ENCODE results near the gene ATP6V0D1. TPM values are rescaled to one million over a fixed set of nuclear protein-coding genes. Genes with fewer than 3 reads are reported as not detected.

Gene ATP6V0D1
- polyA plus RNA-seq, 1 of the 3 experiments (the other 2 are of a cell fraction), result 135 TPM

DNA sequence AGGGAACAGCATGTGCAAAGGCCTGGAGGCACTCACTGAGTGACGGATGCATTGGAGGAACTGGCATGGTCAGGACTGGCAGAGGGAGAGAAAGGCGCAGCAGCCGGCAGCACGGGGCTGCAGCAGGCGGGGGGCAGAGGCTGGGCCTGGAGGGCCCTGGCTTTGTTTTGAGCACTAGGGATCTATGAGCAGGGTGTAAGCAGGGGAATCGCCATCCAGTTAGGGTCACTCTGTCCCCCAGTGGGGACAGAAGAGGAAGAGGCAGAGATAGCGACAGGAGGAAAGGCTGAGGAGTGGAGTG, 35.9 kb downstream of the ATP6V0D1 start:
- peaks cover 4% of the 10 kb centered on the region; the same call in 1 of the 2 replicates for H3K79me2 ChIP-seq (ENCODE audit: insufficient read depth)
- no peaks in the 10 kb centered on the region for H3F3A ChIP-seq (replicated peaks; ENCODE audit: insufficient read depth)
- H3K36me3 ChIP-seq (replicated peaks in 1 of 2; ENCODE audit: control insufficient read depth in 1 of 2, insufficient read depth in 2 of 2, low read length in 1 of 2), result peaks cover 0 to 29% of the 10 kb centered on the region in 2 experiments
- H4K20me1 ChIP-seq (ENCODE audit: insufficient read depth), result peaks cover 25% of the 10 kb centered on the region; the same call in 1 of the 2 replicates
- no peaks in the 10 kb centered on the region for H3K27me3 ChIP-seq (ENCODE audit: insufficient read depth)
- TF ChIP-seq, protein P1, sequence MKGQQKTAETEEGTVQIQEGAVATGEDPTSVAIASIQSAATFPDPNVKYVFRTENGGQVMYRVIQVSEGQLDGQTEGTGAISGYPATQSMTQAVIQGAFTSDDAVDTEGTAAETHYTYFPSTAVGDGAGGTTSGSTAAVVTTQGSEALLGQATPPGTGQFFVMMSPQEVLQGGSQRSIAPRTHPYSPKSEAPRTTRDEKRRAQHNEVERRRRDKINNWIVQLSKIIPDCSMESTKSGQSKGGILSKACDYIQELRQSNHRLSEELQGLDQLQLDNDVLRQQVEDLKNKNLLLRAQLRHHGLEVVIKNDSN (IDR thresholded peaks at IDR 0.05; ENCODE audit: borderline replicate concordance, low read depth), result no peak
- TF ChIP-seq, protein P2, sequence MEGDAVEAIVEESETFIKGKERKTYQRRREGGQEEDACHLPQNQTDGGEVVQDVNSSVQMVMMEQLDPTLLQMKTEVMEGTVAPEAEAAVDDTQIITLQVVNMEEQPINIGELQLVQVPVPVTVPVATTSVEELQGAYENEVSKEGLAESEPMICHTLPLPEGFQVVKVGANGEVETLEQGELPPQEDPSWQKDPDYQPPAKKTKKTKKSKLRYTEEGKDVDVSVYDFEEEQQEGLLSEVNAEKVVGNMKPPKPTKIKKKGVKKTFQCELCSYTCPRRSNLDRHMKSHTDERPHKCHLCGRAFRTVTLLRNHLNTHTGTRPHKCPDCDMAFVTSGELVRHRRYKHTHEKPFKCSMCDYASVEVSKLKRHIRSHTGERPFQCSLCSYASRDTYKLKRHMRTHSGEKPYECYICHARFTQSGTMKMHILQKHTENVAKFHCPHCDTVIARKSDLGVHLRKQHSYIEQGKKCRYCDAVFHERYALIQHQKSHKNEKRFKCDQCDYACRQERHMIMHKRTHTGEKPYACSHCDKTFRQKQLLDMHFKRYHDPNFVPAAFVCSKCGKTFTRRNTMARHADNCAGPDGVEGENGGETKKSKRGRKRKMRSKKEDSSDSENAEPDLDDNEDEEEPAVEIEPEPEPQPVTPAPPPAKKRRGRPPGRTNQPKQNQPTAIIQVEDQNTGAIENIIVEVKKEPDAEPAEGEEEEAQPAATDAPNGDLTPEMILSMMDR (IDR thresholded peaks at IDR 0.05), result no peak
- TF ChIP-seq YY1 (IDR thresholded peaks at IDR 0.05; ENCODE audit: low read depth) (no peak), EZH2phosphoT487 (IDR thresholded peaks at IDR 0.05; ENCODE audit: borderline replicate concordance, low read depth) (no peak), MXI1 (IDR thresholded peaks at IDR 0.05; ENCODE audit: low read depth, low read length) (no peak), TCF12 (IDR thresholded peaks at IDR 0.05) (no peak), CHD2 (IDR thresholded peaks at IDR 0.05; ENCODE audit: low read length, partially characterized antibody) (no peak), ELF1 (IDR thresholded peaks at IDR 0.05) (no peak), FOXJ3 (CRISPR knock-in tag; IDR thresholded peaks at IDR 0.05) (no peak), NFIC (IDR thresholded peaks at IDR 0.05; ENCODE audit: borderline replicate concordance) (no peak), SIN3A (IDR thresholded peaks at IDR 0.05; ENCODE audit: borderline replicate concordance, low read depth, low read length) (no peak), GATA2 (CRISPR knock-in tag; IDR thresholded peaks at IDR 0.05) (no peak), EP300 (IDR thresholded peaks at IDR 0.05; ENCODE audit: borderline replicate concordance in 1 of 2, low read depth in 1 of 2, low read length in 1 of 2) (no peak)
- TF ChIP-seq, protein P3, sequence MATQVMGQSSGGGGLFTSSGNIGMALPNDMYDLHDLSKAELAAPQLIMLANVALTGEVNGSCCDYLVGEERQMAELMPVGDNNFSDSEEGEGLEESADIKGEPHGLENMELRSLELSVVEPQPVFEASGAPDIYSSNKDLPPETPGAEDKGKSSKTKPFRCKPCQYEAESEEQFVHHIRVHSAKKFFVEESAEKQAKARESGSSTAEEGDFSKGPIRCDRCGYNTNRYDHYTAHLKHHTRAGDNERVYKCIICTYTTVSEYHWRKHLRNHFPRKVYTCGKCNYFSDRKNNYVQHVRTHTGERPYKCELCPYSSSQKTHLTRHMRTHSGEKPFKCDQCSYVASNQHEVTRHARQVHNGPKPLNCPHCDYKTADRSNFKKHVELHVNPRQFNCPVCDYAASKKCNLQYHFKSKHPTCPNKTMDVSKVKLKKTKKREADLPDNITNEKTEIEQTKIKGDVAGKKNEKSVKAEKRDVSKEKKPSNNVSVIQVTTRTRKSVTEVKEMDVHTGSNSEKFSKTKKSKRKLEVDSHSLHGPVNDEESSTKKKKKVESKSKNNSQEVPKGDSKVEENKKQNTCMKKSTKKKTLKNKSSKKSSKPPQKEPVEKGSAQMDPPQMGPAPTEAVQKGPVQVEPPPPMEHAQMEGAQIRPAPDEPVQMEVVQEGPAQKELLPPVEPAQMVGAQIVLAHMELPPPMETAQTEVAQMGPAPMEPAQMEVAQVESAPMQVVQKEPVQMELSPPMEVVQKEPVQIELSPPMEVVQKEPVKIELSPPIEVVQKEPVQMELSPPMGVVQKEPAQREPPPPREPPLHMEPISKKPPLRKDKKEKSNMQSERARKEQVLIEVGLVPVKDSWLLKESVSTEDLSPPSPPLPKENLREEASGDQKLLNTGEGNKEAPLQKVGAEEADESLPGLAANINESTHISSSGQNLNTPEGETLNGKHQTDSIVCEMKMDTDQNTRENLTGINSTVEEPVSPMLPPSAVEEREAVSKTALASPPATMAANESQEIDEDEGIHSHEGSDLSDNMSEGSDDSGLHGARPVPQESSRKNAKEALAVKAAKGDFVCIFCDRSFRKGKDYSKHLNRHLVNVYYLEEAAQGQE (IDR thresholded peaks at IDR 0.05; ENCODE audit: low read depth, low read length), result no peak
- TF ChIP-seq, protein P4, sequence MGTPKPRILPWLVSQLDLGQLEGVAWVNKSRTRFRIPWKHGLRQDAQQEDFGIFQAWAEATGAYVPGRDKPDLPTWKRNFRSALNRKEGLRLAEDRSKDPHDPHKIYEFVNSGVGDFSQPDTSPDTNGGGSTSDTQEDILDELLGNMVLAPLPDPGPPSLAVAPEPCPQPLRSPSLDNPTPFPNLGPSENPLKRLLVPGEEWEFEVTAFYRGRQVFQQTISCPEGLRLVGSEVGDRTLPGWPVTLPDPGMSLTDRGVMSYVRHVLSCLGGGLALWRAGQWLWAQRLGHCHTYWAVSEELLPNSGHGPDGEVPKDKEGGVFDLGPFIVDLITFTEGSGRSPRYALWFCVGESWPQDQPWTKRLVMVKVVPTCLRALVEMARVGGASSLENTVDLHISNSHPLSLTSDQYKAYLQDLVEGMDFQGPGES (IDR thresholded peaks at IDR 0.05; ENCODE audit: low read depth, low read length), result no peak
- H3K9me3 ChIP-seq, result no peaks in the 10 kb centered on the region
- no peak overlapping the region for H3K27ac ChIP-seq (ENCODE audit: low read depth in 2 of 2, low read length in 1 of 2)
- DNase-seq, result no peak
- no peaks in the 10 kb centered on the region for H3K9me2 ChIP-seq
- WGBS (ENCODE audit: low lambda C conversion rate), result 97% methylated on average over 7 of the region's 7 CpGs
- peaks cover 0 to 44% of the 10 kb centered on the region in 2 experiments; a peak in 1 of 4 replicates for H3K4me1 ChIP-seq (ENCODE audit: control insufficient read depth in 1 of 2, insufficient read depth in 2 of 2, low read depth in 1 of 2, low read length in 1 of 2)
- no peak overlapping the region for H2AFZ ChIP-seq (ENCODE audit: low read depth)
- CTCF ChIA-PET, result interaction anchor here (0.8 to 3.9 kb wide), 7 partner anchors 17 to 117 kb away, joined by 3 to 31 read pairs (median 5); partner anchors contain the start of genes TPPP3 and ZDHHC1
- H3K4me3 ChIP-seq (ENCODE audit: low read depth in 2 of 2, low read length in 1 of 2), result no peak overlapping the region
- POLR2A ChIA-PET, result no interaction called here
- H3K9ac ChIP-seq, result no peak overlapping the region
- no peak overlapping the region for H3K4me2 ChIP-seq

Data from SK-N-SH (cell line).